HepG2 (cell line): ENCODE data around the gene COX6B1. TPM values are rescaled to one million over a fixed set of nuclear protein-coding genes. Genes with fewer than 3 reads are reported as not detected.

Source experiments
- ATAC-seq: fragments of 200-7000 bp; cut with Tn5 transposase; 3 replicates; pipeline ENCODE4 v1.9.1; 2020; ENCODE audit warnings: mild to moderate bottlenecking, moderate library complexity
- BruUV-seq: library from RNA; stranded (reverse); fragments of 400-500 nt; replicated peaks from 2 replicates; lab custom pipeline; 2021; lab: Mats Ljungman, UMichigan
- CTCF ChIA-PET: fragments of 300-600 bp; formaldehyde crosslinking; extraction: SDS; loops from one replicate; lab custom pipeline; 2021; ENCODE audit warnings: low total read pairs, inconsistent platforms, low intra/inter-chr PET ratio; lab: Yijun Ruan, JAX
- POLR2A ChIA-PET: fragments of 350-600 bp; sonication (Branson Sonifier 250); formaldehyde crosslinking; loops from one replicate; lab custom pipeline; 2020; ENCODE audit warnings: antibody characterized with exemption, inconsistent platforms; lab: Yijun Ruan, JAX
- DNase-seq: peaks from one replicate; pipeline ENCODE4 v3.0.0-alpha.2; 2015; ENCODE audit warnings: low spot score
- FAIRE-seq: peaks from 3 replicates; lab custom pipeline; 2011; peaks lifted over from hg19 to GRCh38; lab: Jason Lieb, UNC
- H2AFZ ChIP-seq: one replicate; pipeline ENCODE4 v1.6.1; 2011; ENCODE audit warnings: low read length, inconsistent platforms
- H3K27ac ChIP-seq: fragments of 300-600 bp; 3 replicates; pipeline ENCODE4 v1.8.0; 2011; ENCODE audit warnings: mixed run types, mild to moderate bottlenecking, mixed read lengths, low read length, inconsistent platforms; ENCODE audit not compliant: insufficient read depth; ENCODE audit errors: extremely low read length
- H3K27me3 ChIP-seq, 2 experiments: fragments of 200-600 bp in 1 of 2; 2 replicates in 1 of 2; 3 replicates in 1 of 2; pipeline versions ENCODE4 v1.6.0 to v1.8.0; 2011; ENCODE audit warnings: low read length in 2 of 2, mild to moderate bottlenecking in 2 of 2, moderate library complexity in 2 of 2, inconsistent platforms in 1 of 2; ENCODE audit not compliant: insufficient read depth in 2 of 2, control insufficient read depth in 1 of 2
- H3K36me3 ChIP-seq, 2 experiments: fragments of 200-600 bp in 1 of 2; replicated peaks in 1 of 2; 2 replicates in 1 of 2; 3 replicates in 1 of 2; pipeline versions ENCODE4 v1.5.1 to v1.8.0; 2011; ENCODE audit warnings: low read length in 2 of 2, inconsistent platforms in 1 of 2; ENCODE audit not compliant: insufficient read depth in 2 of 2, control insufficient read depth in 1 of 2
- H3K4me1 ChIP-seq: 2 replicates; pipeline ENCODE4 v1.5.1; 2012; ENCODE audit warnings: low read length, inconsistent platforms; ENCODE audit not compliant: insufficient read depth
- H3K4me2 ChIP-seq: 2 replicates; pipeline ENCODE4 v1.6.0; 2011; ENCODE audit warnings: low read depth, low read length, inconsistent platforms
- H3K4me3 ChIP-seq, 3 experiments: fragments of 200-600 bp in 1 of 3; sonication (generic), shearing (Covaris generic) in 1 of 3; replicated peaks in 1 of 3; 2 replicates each; pipeline ENCODE4 v1.5.1; 2011 to 2016; ENCODE audit warnings: low read length in 3 of 3, inconsistent platforms in 2 of 3, low read depth in 2 of 3, mild to moderate bottlenecking in 2 of 3, control low read depth in 1 of 3, mixed read lengths in 1 of 3; ENCODE audit not compliant: insufficient read depth in 1 of 3
- H3K79me2 ChIP-seq: one replicate; pipeline ENCODE4 v1.6.1; 2011; ENCODE audit warnings: low read length, inconsistent platforms; ENCODE audit not compliant: insufficient read depth
- H3K9ac ChIP-seq: 2 replicates; pipeline ENCODE4 v1.6.0; 2011; ENCODE audit warnings: mild to moderate bottlenecking, low read depth, low read length, inconsistent platforms; ENCODE audit not compliant: insufficient read depth
- H3K9me3 ChIP-seq: 2 replicates; pipeline ENCODE4 v1.5.1; 2012; ENCODE audit warnings: mild to moderate bottlenecking, low read length
- H4K20me1 ChIP-seq: 2 replicates; pipeline ENCODE4 v1.6.0; 2011; ENCODE audit warnings: inconsistent platforms, mild to moderate bottlenecking, low read length, moderate library complexity; ENCODE audit not compliant: insufficient read depth
- BORCS8-MEF2B ChIP-seq: sonication (generic); formaldehyde crosslinking; IDR thresholded peaks from 2 replicates; pipeline ENCODE4 v1.8.0; 2022; ENCODE audit warnings: mild to moderate bottlenecking, missing genetic modification reagents
- GLI4 ChIP-seq: sonication (generic); formaldehyde crosslinking; IDR thresholded peaks from 2 replicates; pipeline ENCODE4 v1.5.1; 2020; ENCODE audit warnings: missing genetic modification reagents, mild to moderate bottlenecking, moderate library complexity, borderline replicate concordance
- MEF2D ChIP-seq: sonication (generic); formaldehyde crosslinking; IDR thresholded peaks from 2 replicates; pipeline ENCODE4 v1.5.1; 2020; ENCODE audit warnings: mild to moderate bottlenecking, missing genetic modification reagents
- NFYB ChIP-seq: sonication (generic); formaldehyde crosslinking; IDR thresholded peaks from 2 replicates; pipeline ENCODE4 v1.4.0; 2020; ENCODE audit warnings: missing genetic modification reagents
- NFYC ChIP-seq: IDR thresholded peaks from 2 replicates; pipeline ENCODE4 v1.6.1; 2016; ENCODE audit warnings: missing genetic modification reagents, missing compliant biosample characterization
- RXRB ChIP-seq: IDR thresholded peaks from 2 replicates; pipeline ENCODE4 v1.6.1; 2016; ENCODE audit warnings: borderline replicate concordance, missing genetic modification reagents, missing compliant biosample characterization
- ZNF891 ChIP-seq: sonication (generic); formaldehyde crosslinking; IDR thresholded peaks from 2 replicates; pipeline ENCODE4 v1.5.0; 2020; ENCODE audit warnings: mild to moderate bottlenecking, missing genetic modification reagents
- WGBS: methylation state at CpG from one replicate; pipeline ENCODE4 v1.1.6; 2017; ENCODE audit warnings: low lambda C conversion rate; 5-methylcytosine and 5-hydroxymethylcytosine counted together
- in situ Hi-C: cut with HindIII; loops from 2 replicates; pipeline ENCODE4 v1.10.0; 2017; ENCODE audit warnings: low pct_unique_long_range_greater_than_20kb; ENCODE audit not compliant: extremely low pct_ligation_motif_present
- intact Hi-C: fragments of 100-400 bp; cut with micrococcal nuclease; formaldehyde crosslinking; loops from one replicate; pipeline ENCODE4 v1.10.0; 2022; ENCODE audit not compliant: unreplicated experiment
- polyA plus RNA-seq, 8 experiments: library from polyadenylated mRNA; depleted of rRNA in 3 of 8; stranded (reverse) in 7 of 8; unstranded in 1 of 8; fragments of >200 nt; fragmentation: Illumina TruSeq in 4 of 8; extraction: Trizol in 4 of 8; gene quantifications; 2 replicates each; pipeline versions ENCODE4 v1.2.1 to v1.2.3, GENCODE V29; 2011 to 2016; ENCODE audit warnings: low read depth in 4 of 8, missing spikeins in 1 of 8, mixed read lengths in 1 of 8; ENCODE audit not compliant: insufficient read depth in 1 of 8
- total RNA-seq, 5 experiments: library from RNA; depleted of rRNA; stranded (reverse); fragments of >200 nt; fragmentation: Illumina TruSeq; extraction: Trizol; gene quantifications; 2 replicates each; pipeline ENCODE4 v1.2.3, GENCODE V29; 2016; ENCODE audit warnings: low read depth in 1 of 5
- TF ChIP-seq, protein P1 (sequence below): sonication (generic); formaldehyde crosslinking; IDR thresholded peaks from 2 replicates; pipeline ENCODE4 v1.5.0; 2020; ENCODE audit warnings: missing genetic modification reagents, mild to moderate bottlenecking, borderline replicate concordance
- TF ChIP-seq, protein P2 (sequence below): sonication (generic); formaldehyde crosslinking; IDR thresholded peaks from 2 replicates; pipeline ENCODE4 v1.8.1; 2022; ENCODE audit warnings: mild to moderate bottlenecking, missing genetic modification reagents
- TF ChIP-seq, protein P3 (sequence below), 2 experiments: sonication (generic) in 1 of 2; formaldehyde crosslinking in 1 of 2; IDR thresholded peaks; 2 replicates each; pipeline versions ENCODE4 v1.6.1 to v1.9.0; 2014 to 2022; ENCODE audit warnings: antibody characterized with exemption in 1 of 2, borderline replicate concordance in 1 of 2, inconsistent platforms in 1 of 2, low read depth in 1 of 2, missing genetic modification reagents in 1 of 2

COX6B1 gene
- total and polyA plus RNA-seq, 2 of the 13 experiments (the other 11 are each of a cell fraction or from before 2014, with no cell fraction given) = 481 to 487 TPM

DNA sequence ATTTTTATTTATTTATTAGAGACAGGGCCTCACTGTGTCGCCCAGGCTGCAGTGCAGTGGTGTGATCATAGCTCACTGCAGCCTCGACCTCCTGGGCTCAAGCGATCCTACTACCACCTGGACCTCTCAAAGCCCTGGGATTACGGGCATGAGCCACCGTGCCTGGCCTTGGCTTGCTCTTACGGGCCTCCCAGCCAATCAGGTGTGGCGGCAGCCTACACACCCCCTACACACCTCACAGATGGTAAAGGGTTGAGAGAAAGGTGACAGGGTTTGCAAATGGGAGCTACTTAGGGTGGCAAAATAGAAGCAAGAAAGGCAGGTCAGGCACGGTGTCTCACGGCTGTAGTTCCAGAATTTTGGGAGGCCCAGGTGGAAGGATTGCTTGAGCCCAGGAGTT, 55.2 kb downstream of the COX6B1 start:
- CTCF ChIA-PET = no interaction called here
- Histone ChIP-seq H3K9ac (no peak overlapping the region), H3K36me3 (no peaks in the 10 kb centered on the region), H3K9me3 (no peaks in the 10 kb centered on the region), H3K27ac (no peak overlapping the region), H4K20me1 (no peaks in the 10 kb centered on the region), H3K4me1 (peaks cover 24% of the 10 kb centered on the region), H3K27me3 (no peaks in the 10 kb centered on the region; a peak in 1 of 5 replicates), H3K4me3 (peak overlapping the region in 1 of 3 experiments; percentile 77; a peak in 1 of 6 replicates), H2AFZ (no peak overlapping the region), H3K79me2 (no peaks in the 10 kb centered on the region), H3K4me2 (peak overlapping the region; percentile 92; the same call in 1 of the 2 replicates)
- in situ Hi-C loops (no loop called here), intact Hi-C loops (no loop called here)
- no peak for FAIRE-seq
- DNase-seq = no peak
- ATAC-seq = no peak
- BruUV-seq = no TSS peak
- 23% methylated on average over 9 of the region's 9 CpGs for WGBS
- 0 out of 2 replicates have a peak, but pooled peaks have one; percentile 11 for TF ChIP-seq ZNF891 (CRISPR knock-in tag)
- no peak for TF ChIP-seq BORCS8-MEF2B
- TF ChIP-seq, protein P1, sequence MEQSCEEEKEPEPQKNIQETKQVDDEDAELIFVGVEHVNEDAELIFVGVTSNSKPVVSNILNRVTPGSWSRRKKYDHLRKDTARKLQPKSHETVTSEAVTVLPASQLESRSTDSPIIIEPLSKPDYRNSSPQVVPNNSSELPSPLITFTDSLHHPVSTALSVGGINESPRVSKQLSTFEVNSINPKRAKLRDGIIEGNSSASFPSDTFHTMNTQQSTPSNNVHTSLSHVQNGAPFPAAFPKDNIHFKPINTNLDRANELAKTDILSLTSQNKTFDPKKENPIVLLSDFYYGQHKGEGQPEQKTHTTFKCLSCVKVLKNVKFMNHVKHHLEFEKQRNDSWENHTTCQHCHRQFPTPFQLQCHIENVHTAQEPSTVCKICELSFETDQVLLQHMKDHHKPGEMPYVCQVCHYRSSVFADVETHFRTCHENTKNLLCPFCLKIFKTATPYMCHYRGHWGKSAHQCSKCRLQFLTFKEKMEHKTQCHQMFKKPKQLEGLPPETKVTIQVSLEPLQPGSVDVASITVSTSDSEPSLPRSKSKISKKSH (CRISPR knock-in tag) = no peak
- TF ChIP-seq GLI4 = no peak
- no peak for TF ChIP-seq RXRB (CRISPR knock-in tag)
- no peak for TF ChIP-seq MEF2D (CRISPR knock-in tag)
- TF ChIP-seq, protein P2, sequence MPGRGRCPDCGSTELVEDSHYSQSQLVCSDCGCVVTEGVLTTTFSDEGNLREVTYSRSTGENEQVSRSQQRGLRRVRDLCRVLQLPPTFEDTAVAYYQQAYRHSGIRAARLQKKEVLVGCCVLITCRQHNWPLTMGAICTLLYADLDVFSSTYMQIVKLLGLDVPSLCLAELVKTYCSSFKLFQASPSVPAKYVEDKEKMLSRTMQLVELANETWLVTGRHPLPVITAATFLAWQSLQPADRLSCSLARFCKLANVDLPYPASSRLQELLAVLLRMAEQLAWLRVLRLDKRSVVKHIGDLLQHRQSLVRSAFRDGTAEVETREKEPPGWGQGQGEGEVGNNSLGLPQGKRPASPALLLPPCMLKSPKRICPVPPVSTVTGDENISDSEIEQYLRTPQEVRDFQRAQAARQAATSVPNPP (CRISPR knock-in tag) = no peak
- peak; percentile 49; the same call in 1 of the 2 replicates for TF ChIP-seq NFYC
- TF ChIP-seq, protein P3, sequence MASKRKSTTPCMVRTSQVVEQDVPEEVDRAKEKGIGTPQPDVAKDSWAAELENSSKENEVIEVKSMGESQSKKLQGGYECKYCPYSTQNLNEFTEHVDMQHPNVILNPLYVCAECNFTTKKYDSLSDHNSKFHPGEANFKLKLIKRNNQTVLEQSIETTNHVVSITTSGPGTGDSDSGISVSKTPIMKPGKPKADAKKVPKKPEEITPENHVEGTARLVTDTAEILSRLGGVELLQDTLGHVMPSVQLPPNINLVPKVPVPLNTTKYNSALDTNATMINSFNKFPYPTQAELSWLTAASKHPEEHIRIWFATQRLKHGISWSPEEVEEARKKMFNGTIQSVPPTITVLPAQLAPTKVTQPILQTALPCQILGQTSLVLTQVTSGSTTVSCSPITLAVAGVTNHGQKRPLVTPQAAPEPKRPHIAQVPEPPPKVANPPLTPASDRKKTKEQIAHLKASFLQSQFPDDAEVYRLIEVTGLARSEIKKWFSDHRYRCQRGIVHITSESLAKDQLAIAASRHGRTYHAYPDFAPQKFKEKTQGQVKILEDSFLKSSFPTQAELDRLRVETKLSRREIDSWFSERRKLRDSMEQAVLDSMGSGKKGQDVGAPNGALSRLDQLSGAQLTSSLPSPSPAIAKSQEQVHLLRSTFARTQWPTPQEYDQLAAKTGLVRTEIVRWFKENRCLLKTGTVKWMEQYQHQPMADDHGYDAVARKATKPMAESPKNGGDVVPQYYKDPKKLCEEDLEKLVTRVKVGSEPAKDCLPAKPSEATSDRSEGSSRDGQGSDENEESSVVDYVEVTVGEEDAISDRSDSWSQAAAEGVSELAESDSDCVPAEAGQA (IDR thresholded peaks at IDR 0.05; ENCODE audit: low read depth) = no peak
- TF ChIP-seq, protein P3 (CRISPR knock-in tag; IDR thresholded peaks at IDR 0.05; ENCODE audit: borderline replicate concordance) = no peak
- TF ChIP-seq NFYB (CRISPR knock-in tag) = peak; percentile 59
- POLR2A ChIA-PET = interaction anchor here (0.5 to 2.4 kb wide), 9 partner anchors 11 to 193 kb away, joined by 3 to 23 read pairs (median 4); partner anchors contain the start of genes COX6B1 and LIN37
